Spleen (tissue), 11 donors: ENCODE results near the gene HCFC1. TPM values are rescaled to one million over a fixed set of nuclear protein-coding genes. Genes with fewer than 3 reads are reported as not detected.

Experiments
- DNase-seq: peaks from one replicate; pipeline ENCODE4 v3.0.0-alpha.2; 2020
- H3K27ac ChIP-seq, 8 donors: fragments of 200-600 bp; sonication (generic) in 7 of 8; 1 replicate in 4 of 8; 2 replicates in 4 of 8; pipeline versions ENCODE4 v1.5.0 to v1.8.0; 2016 to 2021; ENCODE audit warnings: inconsistent platforms in 4 of 8, mild to moderate bottlenecking in 4 of 8, moderate library complexity in 1 of 8
- H3K27me3 ChIP-seq, 7 donors: fragments of 200-600 bp; sonication (generic) in 6 of 7; replicated peaks in 1 of 7; 1 replicate in 4 of 7; 2 replicates in 3 of 7; pipeline versions ENCODE4 v1.5.0 to v1.8.0; 2016 to 2021; ENCODE audit warnings: inconsistent platforms in 3 of 7, mild to moderate bottlenecking in 1 of 7
- H3K36me3 ChIP-seq, 6 donors: fragments of 200-600 bp; sonication (generic) in 5 of 6; 1 replicate in 4 of 6; 2 replicates in 2 of 6; pipeline versions ENCODE4 v1.5.0 to v1.8.0; 2016 to 2021; ENCODE audit warnings: inconsistent platforms in 2 of 6
- H3K4me1 ChIP-seq, 6 donors: fragments of 200-600 bp; sonication (generic) in 5 of 6; 1 replicate in 3 of 6; 2 replicates in 3 of 6; pipeline versions ENCODE4 v1.5.0 to v1.8.0; 2016 to 2021; ENCODE audit warnings: inconsistent platforms in 3 of 6
- H3K4me3 ChIP-seq, 8 donors: fragments of 200-600 bp; sonication (generic) in 7 of 8; 1 replicate in 4 of 8; 2 replicates in 4 of 8; pipeline versions ENCODE4 v1.5.0 to v1.8.0; 2016 to 2021; ENCODE audit warnings: inconsistent platforms in 4 of 8, mild to moderate bottlenecking in 4 of 8, moderate library complexity in 2 of 8
- H3K9me3 ChIP-seq, 8 donors: fragments of 200-600 bp; sonication (generic) in 7 of 8; 1 replicate in 4 of 8; 2 replicates in 4 of 8; pipeline versions ENCODE4 v1.5.0 to v1.8.0; 2016 to 2021; ENCODE audit warnings: inconsistent platforms in 4 of 8
- POLR2A ChIP-seq, 3 donors: fragments of 450-650 bp; IDR thresholded peaks; one replicate each; pipeline ENCODE4 v1.5.1; 2017; ENCODE audit warnings: antibody characterized with exemption in 3 of 3, mild to moderate bottlenecking in 1 of 3
- POLR2AphosphoS5 ChIP-seq, 3 donors: sonication (generic); formaldehyde crosslinking; IDR thresholded peaks; one replicate each; pipeline ENCODE4 v1.5.1; 2017; ENCODE audit warnings: antibody characterized with exemption in 3 of 3
- WGBS, 5 donors: extraction: QIAGEN DNeasy Blood & Tissue Kit in 3 of 5; methylation state at CpG; one replicate each; pipeline versions ENCODE4 v1.1.5 to v1.1.7; 2013 to 2018; 5-methylcytosine and 5-hydroxymethylcytosine counted together
- intact Hi-C: fragments of 100-400 bp; cut with DNase I; formaldehyde crosslinking; loops from one replicate; pipeline ENCODE4 v1.15.0; 2023; ENCODE audit warnings: low total_unique reads
- polyA plus RNA-seq, 3 donors: library from polyadenylated mRNA; stranded (reverse); fragments of 200-250 nt; gene quantifications; one replicate each; pipeline ENCODE4 v1.2.1, GENCODE V29; 2013
- total RNA-seq, 7 donors: library from RNA; depleted of rRNA in 3 of 7; stranded (reverse); fragments of >200 nt in 3 of 7; fragmentation: NEBNext Ultra II Directional in 4 of 7; extraction: Animal tissue kit (Norgen Biotek cat#: 25700) in 4 of 7; gene quantifications; one replicate each; pipeline versions ENCODE4 v1.1.0 to v1.2.1, GENCODE V29; 2016 to 2021
- TF ChIP-seq, protein P1 (sequence below), 11 experiments: fragments of 200-600 bp in 7 of 11; fragments of 450-650 bp in 4 of 11; sonication (generic) in 4 of 11; IDR thresholded peaks in 8 of 11; conservative IDR thresholded peaks in 3 of 11; 1 replicate in 7 of 11; 2 replicates in 4 of 11; pipeline versions ENCODE4 v1.4.0 to v1.8.0; 2016 to 2021; ENCODE audit warnings: antibody characterized with exemption in 11 of 11, inconsistent platforms in 4 of 11, mild to moderate bottlenecking in 1 of 11
- donor health status: healthy with polysubstance abuse.
- donor health status: DM: no; HTN: no; CAD: no; lungs with moderate emphysema.
- donor health status: DM: no; HTN: no; CAD: no.
- donor health status: Bipolar disorder and iron deficiency.
- donor health status: healthy.
- donor health status: DM: no; HTN: no; CAD: no.
- donor health status: DM: yes; HTN: yes; CAD: no.

HCFC1 gene
- total and polyA plus RNA-seq, 10 donors = 9.5 to 86.5 (median 60.8) TPM

DNA sequence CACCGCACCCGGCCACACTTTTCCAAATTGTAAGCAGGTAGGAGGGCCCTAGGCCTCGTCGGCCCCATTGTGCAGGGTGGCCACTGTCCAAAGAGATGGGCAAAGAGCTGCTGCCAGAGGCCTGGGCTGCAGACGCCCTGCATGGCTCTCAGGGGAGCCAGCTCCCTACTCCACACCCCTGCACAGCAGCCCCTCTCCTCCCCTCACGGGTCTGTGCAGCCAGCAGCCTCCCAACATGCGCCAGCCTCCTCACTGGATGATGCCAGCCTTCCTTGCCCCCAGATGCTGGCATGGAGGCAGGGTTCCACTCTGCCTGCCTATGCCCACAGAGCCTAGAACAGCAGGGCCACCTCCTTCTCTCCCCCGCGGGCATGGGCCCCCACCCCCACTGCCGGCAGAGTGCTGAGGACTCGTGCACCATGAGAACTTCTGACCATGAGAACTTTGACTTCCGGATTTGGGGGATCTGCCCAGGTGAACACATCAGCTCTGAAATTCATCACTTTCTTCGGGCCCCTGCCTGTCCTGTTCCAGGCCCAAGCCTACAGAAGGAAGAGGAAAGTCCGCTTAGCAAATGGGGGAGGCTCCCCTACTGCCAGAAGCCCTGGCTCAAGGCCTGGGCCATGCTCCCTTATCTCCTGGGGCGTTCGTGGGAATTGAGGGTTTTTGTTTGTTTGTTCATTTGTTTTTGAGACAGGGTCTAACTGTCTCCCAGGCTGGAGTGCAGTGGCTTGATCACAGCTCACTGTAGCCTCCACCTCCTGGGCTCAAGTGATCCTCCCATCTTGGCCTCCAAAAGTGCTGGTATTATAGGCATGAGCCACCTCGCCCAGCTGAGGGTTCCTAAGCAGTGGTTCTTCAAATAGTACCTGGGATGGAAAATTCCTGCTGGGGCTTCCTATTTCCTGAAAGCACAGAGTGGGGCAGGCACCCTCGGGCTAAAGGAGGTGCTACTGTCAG lies 40.0 kb upstream of the HCFC1 start:
- H3K4me1 ChIP-seq = peaks cover 0 to 85% (median 17%) of the 10 kb centered on the region in 6 donors
- no peak for DNase-seq
- peak overlapping the region in 3 of 8 donors; percentile 64 to 77 (median 66) for H3K27ac ChIP-seq
- intact Hi-C loops = no loop called here
- H3K4me3 ChIP-seq = no peak overlapping the region
- peaks cover 0 to 68% (median 20%) of the 10 kb centered on the region in 6 donors for H3K36me3 ChIP-seq
- H3K9me3 ChIP-seq = no peaks in the 10 kb centered on the region
- WGBS, 5 donors = 85 to 98% (median 90%) methylated on average over 9 to 18 of the region's 18 CpGs
- no peak for TF ChIP-seq POLR2A (IDR thresholded peaks at IDR 0.05)
- TF ChIP-seq, protein P1, sequence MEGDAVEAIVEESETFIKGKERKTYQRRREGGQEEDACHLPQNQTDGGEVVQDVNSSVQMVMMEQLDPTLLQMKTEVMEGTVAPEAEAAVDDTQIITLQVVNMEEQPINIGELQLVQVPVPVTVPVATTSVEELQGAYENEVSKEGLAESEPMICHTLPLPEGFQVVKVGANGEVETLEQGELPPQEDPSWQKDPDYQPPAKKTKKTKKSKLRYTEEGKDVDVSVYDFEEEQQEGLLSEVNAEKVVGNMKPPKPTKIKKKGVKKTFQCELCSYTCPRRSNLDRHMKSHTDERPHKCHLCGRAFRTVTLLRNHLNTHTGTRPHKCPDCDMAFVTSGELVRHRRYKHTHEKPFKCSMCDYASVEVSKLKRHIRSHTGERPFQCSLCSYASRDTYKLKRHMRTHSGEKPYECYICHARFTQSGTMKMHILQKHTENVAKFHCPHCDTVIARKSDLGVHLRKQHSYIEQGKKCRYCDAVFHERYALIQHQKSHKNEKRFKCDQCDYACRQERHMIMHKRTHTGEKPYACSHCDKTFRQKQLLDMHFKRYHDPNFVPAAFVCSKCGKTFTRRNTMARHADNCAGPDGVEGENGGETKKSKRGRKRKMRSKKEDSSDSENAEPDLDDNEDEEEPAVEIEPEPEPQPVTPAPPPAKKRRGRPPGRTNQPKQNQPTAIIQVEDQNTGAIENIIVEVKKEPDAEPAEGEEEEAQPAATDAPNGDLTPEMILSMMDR (IDR thresholded peaks at IDR 0.05 in 8 of 11, conservative IDR thresholded peaks at IDR 0.05 in 3 of 11) = no peak
- TF ChIP-seq POLR2AphosphoS5 (IDR thresholded peaks at IDR 0.05) = peak; percentile 3 to 64 (median 34)
- H3K27me3 ChIP-seq = peaks cover 0 to 6% (median 0%) of the 10 kb centered on the region in 7 donors

DNA sequence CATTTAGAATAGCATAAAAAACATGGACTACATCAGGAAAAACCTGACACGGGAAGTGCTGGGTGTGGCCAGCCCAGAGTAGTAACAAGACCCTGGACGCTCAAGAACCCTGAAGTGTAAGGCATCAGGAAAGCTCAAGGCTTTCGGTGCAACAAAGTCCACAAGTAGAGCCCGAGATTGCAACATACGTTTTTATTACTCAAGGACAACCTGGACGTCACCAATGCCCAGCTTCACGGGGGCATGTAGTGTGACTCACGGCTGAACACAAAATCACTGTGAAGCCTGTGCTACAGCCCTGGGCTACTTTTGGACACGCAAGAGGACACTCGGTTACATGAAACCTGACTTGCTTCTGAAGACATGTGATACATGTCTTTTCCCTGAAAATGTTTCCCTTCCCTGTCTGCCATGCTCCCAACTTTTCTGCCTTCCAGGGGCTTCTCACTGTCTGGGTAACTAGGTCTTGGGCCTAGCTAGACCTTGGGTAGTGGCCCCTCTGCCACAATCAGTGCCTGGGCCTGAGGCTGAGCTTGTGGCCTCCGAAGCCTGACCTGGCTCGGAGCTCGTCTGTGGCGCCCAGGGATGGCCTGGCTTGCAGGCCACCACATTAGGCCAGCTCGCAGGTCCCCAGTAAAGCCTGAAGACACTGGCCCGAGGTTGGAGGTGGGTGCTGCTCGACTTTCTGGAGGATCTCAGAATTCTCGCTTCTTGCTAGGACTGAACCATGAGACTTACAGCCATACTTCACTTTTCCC lies 38.9 kb upstream of the HCFC1 start:
- no peak for TF ChIP-seq POLR2A (IDR thresholded peaks at IDR 0.05)
- TF ChIP-seq POLR2AphosphoS5 (IDR thresholded peaks at IDR 0.05) = peak in 1 of 3 donors; percentile 29
- Histone ChIP-seq H3K36me3 (peaks cover 0 to 56% (median 8%) of the 10 kb centered on the region in 6 donors), H3K4me3 (no peak overlapping the region), H3K27me3 (peaks cover 0 to 7% (median 0%) of the 10 kb centered on the region in 7 donors), H3K4me1 (peaks cover 0 to 78% (median 17%) of the 10 kb centered on the region in 6 donors), H3K27ac (peak overlapping the region in 7 of 8 donors; percentile 5 to 77 (median 57)), H3K9me3 (no peaks in the 10 kb centered on the region)
- 71 to 80% (median 74%) methylated on average over 11 to 18 of the region's 18 CpGs for WGBS, 5 donors
- intact Hi-C loops = no loop called here
- no peak for DNase-seq

DNA sequence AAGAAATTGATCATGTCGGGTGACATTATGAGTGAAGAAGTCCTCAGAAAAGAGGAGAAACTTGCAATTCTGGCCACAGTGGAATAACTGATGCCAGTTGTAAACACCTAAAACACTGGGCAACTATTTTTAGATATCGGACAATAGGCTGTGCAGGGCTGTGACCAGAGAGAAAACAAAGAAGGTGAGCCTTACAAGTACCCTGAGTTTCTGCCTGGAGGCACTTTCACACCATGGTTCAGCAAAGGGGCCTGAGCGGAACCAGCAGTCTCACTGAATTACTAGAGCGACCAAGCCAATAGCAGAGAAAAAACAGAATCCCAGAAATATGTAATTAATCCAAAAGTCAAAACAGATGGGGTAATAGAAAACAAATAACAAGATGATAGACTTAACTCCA lies 36.9 kb upstream of the HCFC1 start:
- peaks cover 0 to 37% (median 5%) of the 10 kb centered on the region in 6 donors for H3K36me3 ChIP-seq
- DNase-seq = no peak
- peaks cover 0 to 65% (median 12%) of the 10 kb centered on the region in 6 donors for H3K4me1 ChIP-seq
- TF ChIP-seq, protein P1 (IDR thresholded peaks at IDR 0.05 in 8 of 11, conservative IDR thresholded peaks at IDR 0.05 in 3 of 11) = no peak
- no peak for TF ChIP-seq POLR2A (IDR thresholded peaks at IDR 0.05)
- no peak for TF ChIP-seq POLR2AphosphoS5 (IDR thresholded peaks at IDR 0.05)
- intact Hi-C loops = no loop called here
- peak overlapping the region in 5 of 8 donors; percentile 42 to 79 (median 66) for H3K27ac ChIP-seq
- peaks cover 0 to 7% (median 0%) of the 10 kb centered on the region in 7 donors for H3K27me3 ChIP-seq
- no peaks in the 10 kb centered on the region for H3K9me3 ChIP-seq
- WGBS, 5 donors = 58 to 81% (median 71%) methylated on average over 4 of the region's 4 CpGs
- H3K4me3 ChIP-seq = no peak overlapping the region

DNA sequence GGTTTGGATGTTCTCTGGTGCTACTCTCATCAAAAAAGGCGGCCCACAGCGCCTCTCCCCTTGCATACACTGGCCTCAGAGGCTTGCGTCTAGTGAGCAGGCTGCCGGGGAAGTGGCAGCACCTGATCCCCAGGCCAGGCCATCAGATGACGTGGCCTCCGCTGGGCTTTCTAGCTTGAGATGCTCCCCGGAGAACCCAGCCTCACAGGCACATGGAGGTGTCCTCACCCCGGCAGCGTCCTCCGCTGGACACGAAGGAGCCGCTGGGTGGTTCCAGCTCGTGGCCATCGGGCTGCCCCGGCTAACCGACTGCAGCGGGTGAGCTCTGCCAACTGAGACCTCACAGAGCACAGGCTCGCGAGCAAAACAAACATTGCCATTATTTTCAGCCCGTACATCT lies 35.3 kb upstream of the HCFC1 start:
- intact Hi-C loops = no loop called here
- Histone ChIP-seq H3K4me3 (no peak overlapping the region), H3K27ac (peak overlapping the region in 5 of 8 donors; percentile 42 to 79 (median 66)), H3K9me3 (no peaks in the 10 kb centered on the region), H3K4me1 (peaks cover 0 to 71% (median 9%) of the 10 kb centered on the region in 6 donors), H3K27me3 (peaks cover 0 to 12% (median 0%) of the 10 kb centered on the region in 7 donors), H3K36me3 (peaks cover 0 to 21% (median 1%) of the 10 kb centered on the region in 6 donors)
- TF ChIP-seq POLR2AphosphoS5 (IDR thresholded peaks at IDR 0.05) (peak in 1 of 3 donors; percentile 49), POLR2A (IDR thresholded peaks at IDR 0.05) (no peak)
- TF ChIP-seq, protein P1 (IDR thresholded peaks at IDR 0.05 in 8 of 11, conservative IDR thresholded peaks at IDR 0.05 in 3 of 11) = no peak
- DNase-seq = no peak
- WGBS, 5 donors = 94 to 98% (median 95%) methylated on average over 6 to 20 of the region's 20 CpGs
